ENCODE results near the gene LRRN2. TPM values are rescaled to one million over a fixed set of nuclear protein-coding genes. Genes with fewer than 3 reads are reported as not detected.

LRRN2 gene
- total RNA-seq, 4 donors from 2014 or later = 4.0 to 19.6 (median 7.0) TPM

- TF ChIP-seq POLR2A (IDR thresholded peaks at IDR 0.05) = no peak
- 80% methylated on average over 1 of the region's 2 CpGs; no CpG with 5 or more reads in 1 of the 2 donors for WGBS, 2 donors (ENCODE audit: low coverage in 1 of 2)
Measured at GRCh38 chr1:204688776-204689175, 3.2 kb upstream of the LRRN2 start.

GRCh38 chr1:204688007-204688406 is 2.5 kb upstream of the LRRN2 start:
- H3K27me3 ChIP-seq = peaks cover 14% of the 10 kb centered on the region
- peaks cover 0 to 34% (median 13%) of the 10 kb centered on the region in 3 donors for H3K4me1 ChIP-seq
- no peaks in the 10 kb centered on the region for H3K9me3 ChIP-seq
- no peak overlapping the region for H3K27ac ChIP-seq
- no peaks in the 10 kb centered on the region for H3K36me3 ChIP-seq
- H3K4me3 ChIP-seq = no peak overlapping the region
- ATAC-seq = no peak
- WGBS, 2 donors (ENCODE audit: low coverage in 1 of 2) = 93 to 100% methylated on average over 1 to 2 of the region's 2 CpGs
- TF ChIP-seq EP300 (IDR thresholded peaks at IDR 0.05) (no peak), POLR2A (IDR thresholded peaks at IDR 0.05) (no peak), CTCF (IDR thresholded peaks at IDR 0.05) (no peak), POLR2AphosphoS5 (IDR thresholded peaks at IDR 0.05) (no peak)

More at GRCh38 chr1:204688776-204689175, 3.2 kb upstream of the LRRN2 start:
- H3K4me1 ChIP-seq = peaks cover 0 to 26% (median 13%) of the 10 kb centered on the region in 3 donors
- no peak for ATAC-seq
- H3K27ac ChIP-seq = no peak overlapping the region
- H3K36me3 ChIP-seq = no peaks in the 10 kb centered on the region
- no peaks in the 10 kb centered on the region for H3K9me3 ChIP-seq
- peaks cover 14% of the 10 kb centered on the region for H3K27me3 ChIP-seq
- no peak overlapping the region for H3K4me3 ChIP-seq

- peak overlapping the region; percentile 56 to 73 for H3K4me3 ChIP-seq
- no peaks in the 10 kb centered on the region for H3K9me3 ChIP-seq
- H3K36me3 ChIP-seq = no peaks in the 10 kb centered on the region
- H3K27me3 ChIP-seq = peaks cover 14% of the 10 kb centered on the region
- peaks cover 0 to 34% (median 13%) of the 10 kb centered on the region in 3 donors for H3K4me1 ChIP-seq
- ATAC-seq = peak; percentile 55
- H3K27ac ChIP-seq = peak overlapping the region in 3 of 4 donors; percentile 79 to 82 (median 80)
- WGBS, 2 donors (ENCODE audit: low coverage in 1 of 2) = 0% methylated on average over 7 of the region's 42 CpGs; no CpG with 5 or more reads in 1 of the 2 donors
- TF ChIP-seq POLR2AphosphoS5 (IDR thresholded peaks at IDR 0.05) = no peak
- TF ChIP-seq POLR2A (IDR thresholded peaks at IDR 0.05) = no peak
- no peak for TF ChIP-seq EP300 (IDR thresholded peaks at IDR 0.05)
- TF ChIP-seq CTCF (IDR thresholded peaks at IDR 0.05) = no peak
Measured at GRCh38 chr1:204684571-204685235, 835 bp downstream of the LRRN2 start.

GRCh38 chr1:204684206-204684570 is 1.4 kb downstream of the LRRN2 start:
- Histone ChIP-seq H3K4me3 (peak overlapping the region; percentile 56 to 73), H3K27me3 (peaks cover 14% of the 10 kb centered on the region), H3K27ac (peak overlapping the region in 3 of 4 donors; percentile 79 to 82 (median 80)), H3K4me1 (peaks cover 0 to 34% (median 13%) of the 10 kb centered on the region in 3 donors), H3K9me3 (no peaks in the 10 kb centered on the region), H3K36me3 (no peaks in the 10 kb centered on the region)
- TF ChIP-seq CTCF (IDR thresholded peaks at IDR 0.05) = no peak
- no peak for TF ChIP-seq EP300 (IDR thresholded peaks at IDR 0.05)
- no peak for TF ChIP-seq POLR2A (IDR thresholded peaks at IDR 0.05)
- TF ChIP-seq POLR2AphosphoS5 (IDR thresholded peaks at IDR 0.05) = no peak
- 12% methylated on average over 3 of the region's 14 CpGs; no CpG with 5 or more reads in 1 of the 2 donors for WGBS, 2 donors (ENCODE audit: low coverage in 1 of 2)
- ATAC-seq = no peak

- no peaks in the 10 kb centered on the region for H3K36me3 ChIP-seq
- no peak for TF ChIP-seq POLR2A (IDR thresholded peaks at IDR 0.05)
- TF ChIP-seq EP300 (IDR thresholded peaks at IDR 0.05) = no peak
- TF ChIP-seq CTCF (IDR thresholded peaks at IDR 0.05) = no peak
- no peak for TF ChIP-seq POLR2AphosphoS5 (IDR thresholded peaks at IDR 0.05)
- WGBS, 2 donors (ENCODE audit: low coverage in 1 of 2) = 58 to 96% methylated on average over 3 to 5 of the region's 10 CpGs
- peaks cover 14% of the 10 kb centered on the region for H3K27me3 ChIP-seq
- ATAC-seq = no peak
- no peaks in the 10 kb centered on the region for H3K9me3 ChIP-seq
- peak overlapping the region in 2 of 4 donors; percentile 79 to 82 for H3K27ac ChIP-seq
- peak overlapping the region in 1 of 2 donors; percentile 73 for H3K4me3 ChIP-seq
- peaks cover 0 to 34% (median 13%) of the 10 kb centered on the region in 3 donors for H3K4me1 ChIP-seq
Measured at GRCh38 chr1:204683284-204684205, 2.0 kb downstream of the LRRN2 start.

Data from gastroesophageal sphincter (tissue), 4 donors.